ENCODE results near the gene HNMT. TPM values are rescaled to one million over a fixed set of nuclear protein-coding genes. Genes with fewer than 3 reads are reported as not detected.

The HNMT gene
- total and polyA plus RNA-seq, 2 of the 13 experiments (the other 11 are each of a cell fraction or from before 2014, with no cell fraction given) = 279 to 309 TPM

DNA sequence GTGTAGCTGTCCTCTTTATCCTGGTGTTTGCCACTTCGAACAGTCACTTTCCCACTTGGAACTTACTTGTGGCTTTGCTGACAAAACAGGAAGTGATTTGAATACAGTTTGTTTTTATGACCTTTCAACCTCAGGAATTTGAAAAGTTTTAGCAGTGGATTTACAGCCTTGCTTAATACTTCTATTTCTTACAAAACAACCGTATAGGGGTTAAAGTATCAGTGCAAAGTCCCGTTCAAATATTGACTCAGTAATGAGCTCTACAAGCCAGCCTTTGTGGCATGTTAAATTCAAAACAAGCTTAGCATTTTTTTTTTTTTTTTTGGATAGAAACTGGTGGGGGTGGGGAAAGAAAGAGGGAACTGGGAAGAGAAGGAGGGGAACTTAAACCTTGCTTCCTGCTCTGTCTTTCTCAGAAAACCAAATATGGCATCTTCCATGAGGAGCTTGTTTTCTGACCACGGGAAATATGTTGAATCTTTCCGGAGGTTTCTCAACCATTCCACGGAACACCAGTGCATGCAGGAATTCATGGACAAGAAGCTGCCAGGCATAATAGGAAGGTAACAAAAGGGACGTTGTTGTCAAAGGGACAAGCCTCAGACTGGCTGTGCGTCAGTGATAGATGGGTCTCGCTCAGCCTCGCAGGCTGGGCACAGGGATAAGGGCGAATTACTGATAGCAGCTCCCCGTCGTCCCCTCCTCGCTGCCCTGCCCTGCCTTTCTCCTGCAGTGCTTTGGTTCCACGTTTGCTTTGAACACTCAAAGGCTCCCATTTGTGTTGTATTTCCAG, at the start of gene HNMT (continued):
- peak; percentile 33 for TF ChIP-seq ZSCAN21 (CRISPR knock-in tag; IDR thresholded peaks at IDR 0.05; ENCODE audit: borderline replicate concordance)
- TF ChIP-seq MEIS1 (CRISPR knock-in tag; IDR thresholded peaks at IDR 0.05; ENCODE audit: borderline replicate concordance) = no peak; the same call in 1 of the 2 replicates
- peak; percentile 51; the same call in 1 of the 2 replicates for TF ChIP-seq ZNF292 (CRISPR knock-in tag; IDR thresholded peaks at IDR 0.05; ENCODE audit: borderline replicate concordance, low read depth)
- no peak for TF ChIP-seq ZNF549 (CRISPR knock-in tag; IDR thresholded peaks at IDR 0.05)
- TF ChIP-seq ZNF891 (CRISPR knock-in tag; IDR thresholded peaks at IDR 0.05) = no peak
- TF ChIP-seq RAD51 (IDR thresholded peaks at IDR 0.05; ENCODE audit: borderline replicate concordance) = no peak
- TF ChIP-seq MAFF (IDR thresholded peaks at IDR 0.05; ENCODE audit: low read depth, low read length) = peak; percentile 43; the same call in 1 of the 2 replicates
- TF ChIP-seq ZNF629 (CRISPR knock-in tag; conservative IDR thresholded peaks at IDR 0.05) = peak; percentile 17; the same call in 1 of the 2 replicates
- no peak; the same call in 1 of the 2 replicates for TF ChIP-seq TMF1 (CRISPR knock-in tag; IDR thresholded peaks at IDR 0.05; ENCODE audit: low read depth)
- TF ChIP-seq, protein P1, sequence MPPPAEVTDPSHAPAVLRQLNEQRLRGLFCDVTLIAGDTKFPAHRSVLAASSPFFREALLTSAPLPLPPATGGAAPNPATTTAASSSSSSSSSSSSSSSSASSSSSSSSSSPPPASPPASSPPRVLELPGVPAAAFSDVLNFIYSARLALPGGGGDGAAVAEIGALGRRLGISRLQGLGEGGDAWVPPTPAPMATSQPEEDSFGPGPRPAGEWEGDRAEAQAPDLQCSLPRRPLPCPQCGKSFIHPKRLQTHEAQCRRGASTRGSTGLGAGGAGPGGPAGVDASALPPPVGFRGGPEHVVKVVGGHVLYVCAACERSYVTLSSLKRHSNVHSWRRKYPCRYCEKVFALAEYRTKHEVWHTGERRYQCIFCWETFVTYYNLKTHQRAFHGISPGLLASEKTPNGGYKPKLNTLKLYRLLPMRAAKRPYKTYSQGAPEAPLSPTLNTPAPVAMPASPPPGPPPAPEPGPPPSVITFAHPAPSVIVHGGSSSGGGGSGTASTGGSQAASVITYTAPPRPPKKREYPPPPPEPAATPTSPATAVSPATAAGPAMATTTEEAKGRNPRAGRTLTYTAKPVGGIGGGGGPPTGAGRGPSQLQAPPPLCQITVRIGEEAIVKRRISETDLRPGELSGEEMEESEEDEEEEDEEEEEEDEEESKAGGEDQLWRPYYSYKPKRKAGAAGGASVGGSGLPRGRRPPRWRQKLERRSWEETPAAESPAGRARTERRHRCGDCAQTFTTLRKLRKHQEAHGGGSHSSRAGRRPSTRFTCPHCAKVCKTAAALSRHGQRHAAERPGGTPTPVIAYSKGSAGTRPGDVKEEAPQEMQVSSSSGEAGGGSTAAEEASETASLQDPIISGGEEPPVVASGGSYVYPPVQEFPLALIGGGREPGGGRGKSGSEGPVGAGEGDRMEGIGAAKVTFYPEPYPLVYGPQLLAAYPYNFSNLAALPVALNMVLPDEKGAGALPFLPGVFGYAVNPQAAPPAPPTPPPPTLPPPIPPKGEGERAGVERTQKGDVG (CRISPR knock-in tag; IDR thresholded peaks at IDR 0.05; ENCODE audit: borderline replicate concordance) = peak; percentile 81; the same call in 1 of the 2 replicates
- peak; percentile 94 for TF ChIP-seq TBX2 (CRISPR knock-in tag; IDR thresholded peaks at IDR 0.05; ENCODE audit: borderline replicate concordance)
- TF ChIP-seq ZNF563 (CRISPR knock-in tag; IDR thresholded peaks at IDR 0.05) = no peak
- TF ChIP-seq, protein P2, sequence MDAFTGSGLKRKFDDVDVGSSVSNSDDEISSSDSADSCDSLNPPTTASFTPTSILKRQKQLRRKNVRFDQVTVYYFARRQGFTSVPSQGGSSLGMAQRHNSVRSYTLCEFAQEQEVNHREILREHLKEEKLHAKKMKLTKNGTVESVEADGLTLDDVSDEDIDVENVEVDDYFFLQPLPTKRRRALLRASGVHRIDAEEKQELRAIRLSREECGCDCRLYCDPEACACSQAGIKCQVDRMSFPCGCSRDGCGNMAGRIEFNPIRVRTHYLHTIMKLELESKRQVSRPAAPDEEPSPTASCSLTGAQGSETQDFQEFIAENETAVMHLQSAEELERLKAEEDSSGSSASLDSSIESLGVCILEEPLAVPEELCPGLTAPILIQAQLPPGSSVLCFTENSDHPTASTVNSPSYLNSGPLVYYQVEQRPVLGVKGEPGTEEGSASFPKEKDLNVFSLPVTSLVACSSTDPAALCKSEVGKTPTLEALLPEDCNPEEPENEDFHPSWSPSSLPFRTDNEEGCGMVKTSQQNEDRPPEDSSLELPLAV (CRISPR knock-in tag; conservative IDR thresholded peaks at IDR 0.05; ENCODE audit: low read depth) = no peak
- TF ChIP-seq ZNF749 (CRISPR knock-in tag; IDR thresholded peaks at IDR 0.05; ENCODE audit: borderline replicate concordance) = peak; percentile 78; the same call in 1 of the 2 replicates
- TF ChIP-seq ETV5 (CRISPR knock-in tag; IDR thresholded peaks at IDR 0.05; ENCODE audit: borderline replicate concordance) = peak; percentile 95
- TF ChIP-seq RXRA (CRISPR knock-in tag; IDR thresholded peaks at IDR 0.05) = peak; percentile 57
- peak; percentile 97 for TF ChIP-seq MED8 (CRISPR knock-in tag; IDR thresholded peaks at IDR 0.05; ENCODE audit: insufficient replicate concordance)
- TF ChIP-seq, protein P3, sequence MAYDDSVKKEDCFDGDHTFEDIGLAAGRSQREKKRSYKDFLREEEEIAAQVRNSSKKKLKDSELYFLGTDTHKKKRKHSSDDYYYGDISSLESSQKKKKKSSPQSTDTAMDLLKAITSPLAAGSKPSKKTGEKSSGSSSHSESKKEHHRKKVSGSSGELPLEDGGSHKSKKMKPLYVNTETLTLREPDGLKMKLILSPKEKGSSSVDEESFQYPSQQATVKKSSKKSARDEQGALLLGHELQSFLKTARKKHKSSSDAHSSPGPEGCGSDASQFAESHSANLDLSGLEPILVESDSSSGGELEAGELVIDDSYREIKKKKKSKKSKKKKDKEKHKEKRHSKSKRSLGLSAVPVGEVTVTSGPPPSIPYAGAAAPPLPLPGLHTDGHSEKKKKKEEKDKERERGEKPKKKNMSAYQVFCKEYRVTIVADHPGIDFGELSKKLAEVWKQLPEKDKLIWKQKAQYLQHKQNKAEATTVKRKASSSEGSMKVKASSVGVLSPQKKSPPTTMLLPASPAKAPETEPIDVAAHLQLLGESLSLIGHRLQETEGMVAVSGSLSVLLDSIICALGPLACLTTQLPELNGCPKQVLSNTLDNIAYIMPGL (CRISPR knock-in tag; IDR thresholded peaks at IDR 0.05; ENCODE audit: borderline replicate concordance in 1 of 2, low read depth in 1 of 2) = peak; percentile 68 to 73; a peak in 3 of 4 replicates
- TF ChIP-seq, protein P4, sequence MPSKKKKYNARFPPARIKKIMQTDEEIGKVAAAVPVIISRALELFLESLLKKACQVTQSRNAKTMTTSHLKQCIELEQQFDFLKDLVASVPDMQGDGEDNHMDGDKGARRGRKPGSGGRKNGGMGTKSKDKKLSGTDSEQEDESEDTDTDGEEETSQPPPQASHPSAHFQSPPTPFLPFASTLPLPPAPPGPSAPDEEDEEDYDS (CRISPR knock-in tag; IDR thresholded peaks at IDR 0.05) = peak; percentile 97
- peak; percentile 81; the same call in 1 of the 2 replicates for TF ChIP-seq ERF (CRISPR knock-in tag; IDR thresholded peaks at IDR 0.05)
- no peak for TF ChIP-seq ZNF33B (CRISPR knock-in tag; IDR thresholded peaks at IDR 0.05)

Measured in HepG2 (cell line).